ENCODE results near the gene NAA15.

The NAA15 gene

DNA sequence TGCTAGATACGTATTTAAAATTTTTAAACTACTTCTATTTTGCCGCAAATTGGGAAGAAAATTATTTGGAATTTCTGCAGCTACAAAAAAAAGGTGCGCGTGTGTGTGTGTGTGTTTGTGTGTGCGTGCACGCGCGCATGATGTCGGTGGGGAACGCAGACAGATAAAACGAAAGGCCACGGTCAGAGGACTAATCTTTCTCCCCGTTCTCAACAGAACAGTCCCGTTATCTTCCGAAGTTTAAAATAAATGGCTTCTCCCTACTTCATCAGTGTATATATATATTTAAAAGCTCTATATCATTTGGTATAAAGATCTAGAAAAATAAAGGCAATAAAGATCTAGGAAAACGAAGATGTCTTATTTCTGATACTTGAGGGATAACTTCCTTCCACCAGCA is 22.8 kb upstream of the NAA15 start:
- Histone ChIP-seq H3K9ac (ENCODE audit: low read length) (no peak overlapping the region), H3K9me3 (ENCODE audit: control insufficient read depth, low read depth, low read length) (no peaks in the 10 kb centered on the region), H3K27me3 (ENCODE audit: control insufficient read depth, insufficient read depth, low read length) (peaks cover 64% of the 10 kb centered on the region), H3K4me3 (ENCODE audit: low read length) (peak overlapping the region; percentile 70), H3K4me1 (ENCODE audit: control insufficient read depth, low read depth, low read length) (peaks cover 13% of the 10 kb centered on the region), H3K36me3 (ENCODE audit: control insufficient read depth, low read depth, low read length) (no peaks in the 10 kb centered on the region), H3K27ac (ENCODE audit: low read length) (no peak overlapping the region)

DNA sequence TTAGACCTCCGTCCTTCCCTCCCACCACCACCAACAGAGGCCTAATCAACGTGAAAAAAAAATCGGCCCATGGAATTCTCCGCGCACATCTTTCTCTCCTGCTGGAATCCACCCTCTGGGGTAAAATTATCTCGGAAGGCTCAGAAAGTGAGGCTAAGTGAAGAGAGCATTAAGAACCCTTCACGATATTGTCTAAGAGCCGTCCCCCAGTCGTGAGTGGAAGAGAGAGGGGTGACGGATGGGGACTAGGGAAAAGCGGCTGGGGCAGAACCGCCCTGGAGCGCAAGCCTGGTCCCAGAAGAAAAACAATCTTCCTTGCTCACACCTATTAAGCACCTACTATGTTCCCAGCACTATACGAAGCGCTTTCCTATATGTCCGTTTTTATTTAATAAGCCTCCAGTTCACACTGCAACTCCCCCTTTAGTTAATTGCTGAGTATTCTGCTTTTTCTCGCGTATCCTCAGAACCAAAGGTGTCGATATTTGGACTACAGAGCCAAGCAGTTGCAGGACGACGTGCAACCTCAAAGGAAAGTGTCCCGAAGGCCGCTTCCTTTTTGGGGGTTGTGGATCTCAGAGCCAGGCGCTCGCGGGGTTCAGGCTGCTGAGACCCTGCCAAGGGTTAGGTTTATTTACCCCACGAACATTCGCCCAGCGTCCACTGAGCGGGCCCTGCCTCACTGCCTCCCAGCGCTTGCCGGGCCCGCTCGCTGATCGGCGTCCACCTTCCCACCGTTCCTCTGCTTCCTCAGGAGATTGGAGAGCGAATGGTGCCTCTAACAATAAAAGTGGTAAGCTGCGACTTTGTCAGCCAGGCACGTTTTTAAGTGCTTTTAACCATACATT is 22.2 kb upstream of the NAA15 start:
- peak overlapping the region; percentile 70 for H3K4me3 ChIP-seq (ENCODE audit: low read length)
- H3K4me1 ChIP-seq (ENCODE audit: control insufficient read depth, low read depth, low read length) = peaks cover 13% of the 10 kb centered on the region
- H3K27me3 ChIP-seq (ENCODE audit: control insufficient read depth, insufficient read depth, low read length) = peaks cover 64% of the 10 kb centered on the region
- no peak overlapping the region for H3K27ac ChIP-seq (ENCODE audit: low read length)
- H3K9me3 ChIP-seq (ENCODE audit: control insufficient read depth, low read depth, low read length) = no peaks in the 10 kb centered on the region
- H3K36me3 ChIP-seq (ENCODE audit: control insufficient read depth, low read depth, low read length) = no peaks in the 10 kb centered on the region
- H3K9ac ChIP-seq (ENCODE audit: low read length) = no peak overlapping the region

DNA sequence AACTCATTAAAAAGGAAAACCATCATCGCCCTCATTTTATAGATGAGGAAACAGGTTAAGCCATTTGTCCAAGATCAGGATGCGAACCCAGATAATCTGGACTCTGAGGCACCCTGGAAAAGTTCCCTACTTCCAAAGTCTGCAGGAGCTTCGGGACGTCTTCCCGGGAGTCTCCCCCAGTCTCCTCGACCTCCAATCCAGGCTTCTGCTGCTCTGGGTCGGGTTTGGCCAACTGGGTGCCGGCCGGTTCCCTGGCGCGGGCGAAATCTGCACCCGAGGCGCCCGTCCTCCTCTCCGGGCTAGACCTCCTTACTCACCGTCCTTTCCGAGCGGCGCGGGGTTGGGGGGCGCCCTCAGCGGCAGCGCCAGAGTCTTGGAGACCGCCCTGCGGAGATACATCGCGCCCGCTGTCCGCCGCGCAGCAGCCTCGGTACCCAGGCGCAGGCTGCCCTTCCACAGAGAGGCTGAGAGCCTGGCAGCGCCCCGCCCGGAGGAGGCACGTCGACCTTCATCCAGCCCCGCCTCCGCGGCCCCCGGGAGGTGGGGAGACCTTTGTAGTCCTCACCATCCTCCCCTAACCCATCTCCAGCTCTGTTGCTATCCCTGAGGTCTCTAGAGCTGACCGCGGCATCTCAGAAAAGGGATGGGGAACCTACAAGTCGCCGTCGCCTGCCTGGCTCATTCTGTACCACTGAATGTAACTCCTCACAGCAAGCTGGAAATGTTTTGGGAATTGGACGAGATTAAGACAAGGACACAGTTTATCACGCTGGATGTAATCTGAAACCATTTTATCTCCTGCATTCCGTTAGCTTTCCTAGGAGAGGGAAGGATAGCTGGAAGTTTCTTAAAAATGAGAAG is 21.3 kb upstream of the NAA15 start, which contains the start of gene MGARP:
TSS of gene MGARP (minus strand) at position 466 of the 861 bp plus-strand sequence. CDS start at position 399, 67 bp downstream.
- Histone ChIP-seq H3K9ac (ENCODE audit: low read length) (no peak within 1 kb of the TSS), H3K4me3 (ENCODE audit: low read length) (peak within 1 kb of the TSS; percentile 70), H3K27ac (ENCODE audit: low read length) (no peak within 1 kb of the TSS)

DNA sequence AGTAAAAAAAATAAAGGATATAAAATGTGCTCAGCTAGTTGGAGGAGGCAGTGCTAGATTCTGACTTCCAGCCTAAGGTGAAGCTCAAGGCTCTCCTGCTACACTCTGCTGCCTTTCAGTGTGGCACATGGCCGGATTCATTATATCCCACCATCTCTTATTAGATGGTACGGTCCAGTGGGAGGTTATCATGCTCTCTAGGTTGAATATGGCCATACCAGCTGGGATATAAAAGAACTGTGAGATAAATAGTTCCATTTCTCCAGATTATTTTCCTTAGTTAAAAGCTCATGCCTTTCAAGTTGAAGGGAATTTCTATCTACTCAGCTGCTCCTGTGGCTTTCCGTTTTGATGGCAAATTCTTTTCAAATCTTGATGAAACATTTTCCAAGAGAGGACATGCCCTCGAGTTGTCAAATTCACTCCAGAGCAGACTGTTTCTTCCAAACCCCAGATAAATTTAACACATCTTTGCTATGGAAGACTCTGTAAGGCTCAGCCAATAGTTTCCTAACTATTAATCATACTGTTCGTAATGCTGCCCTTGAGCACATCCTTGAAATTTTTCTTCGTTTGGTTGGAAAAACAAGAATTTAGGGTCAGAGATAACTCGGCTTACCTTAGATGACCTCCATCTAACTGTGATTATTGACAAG is 19.1 kb upstream of the NAA15 start:
- H3K4me1 ChIP-seq (ENCODE audit: control insufficient read depth, low read depth, low read length) = peaks cover 13% of the 10 kb centered on the region
- no peak overlapping the region for H3K9ac ChIP-seq (ENCODE audit: low read length)
- no peaks in the 10 kb centered on the region for H3K9me3 ChIP-seq (ENCODE audit: control insufficient read depth, low read depth, low read length)
- no peak overlapping the region for H3K27ac ChIP-seq (ENCODE audit: low read length)
- H3K36me3 ChIP-seq (ENCODE audit: control insufficient read depth, low read depth, low read length) = no peaks in the 10 kb centered on the region
- peaks cover 52% of the 10 kb centered on the region for H3K27me3 ChIP-seq (ENCODE audit: control insufficient read depth, insufficient read depth, low read length)
- no peak overlapping the region for H3K4me3 ChIP-seq (ENCODE audit: low read length)

More for the DNA sequence above, 21.3 kb upstream of the NAA15 start, which contains the start of gene MGARP:
- peaks cover 13% of the 10 kb centered on the region for H3K4me1 ChIP-seq (ENCODE audit: control insufficient read depth, low read depth, low read length)
- H3K9me3 ChIP-seq (ENCODE audit: control insufficient read depth, low read depth, low read length) = no peaks in the 10 kb centered on the region
- H3K36me3 ChIP-seq (ENCODE audit: control insufficient read depth, low read depth, low read length) = no peaks in the 10 kb centered on the region
- H3K27me3 ChIP-seq (ENCODE audit: control insufficient read depth, insufficient read depth, low read length) = peaks cover 64% of the 10 kb centered on the region

DNA sequence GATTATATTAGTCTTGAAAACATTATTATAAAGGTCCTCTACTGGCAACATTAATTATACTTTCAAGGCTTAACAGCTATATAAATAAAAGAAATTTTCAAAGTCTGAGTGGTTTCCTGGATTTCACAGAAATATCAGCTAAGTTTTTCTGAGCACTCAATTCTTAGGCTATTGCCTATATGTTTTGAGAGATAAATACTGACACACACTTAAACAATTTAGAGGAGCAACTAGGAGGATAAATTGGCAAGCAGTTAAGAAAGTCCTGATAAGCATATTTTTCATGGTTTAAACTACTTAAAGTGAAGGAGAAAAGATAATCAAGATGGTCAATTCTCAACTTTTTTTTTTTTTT is 18.6 kb upstream of the NAA15 start:
- H3K27ac ChIP-seq (ENCODE audit: low read length) = no peak overlapping the region

DNA sequence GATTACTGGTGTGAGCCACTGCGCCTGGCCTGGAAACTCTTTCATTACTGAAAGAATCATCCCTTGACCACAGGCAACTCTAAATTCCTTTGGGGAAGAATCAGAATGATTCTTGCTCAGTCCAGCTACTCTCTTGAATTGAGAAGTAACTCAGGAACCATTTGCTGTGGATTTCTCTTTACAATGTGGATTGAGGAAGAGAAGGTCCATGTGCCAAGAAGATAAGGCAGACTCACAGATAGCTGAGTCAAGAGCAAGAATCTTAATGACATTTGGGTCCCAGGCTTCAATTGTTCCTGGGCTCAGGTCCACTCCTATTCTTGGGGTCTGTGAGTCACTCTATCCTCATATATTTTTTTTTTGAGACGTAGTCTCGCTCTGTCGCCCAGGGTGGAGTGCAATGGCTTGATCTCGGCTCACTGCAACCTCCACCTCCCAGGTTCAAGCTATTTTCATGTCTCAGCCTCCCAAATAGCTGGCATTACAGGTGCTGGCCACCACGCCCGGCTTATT is 15.1 kb upstream of the NAA15 start:
- no peak overlapping the region for H3K4me3 ChIP-seq (ENCODE audit: low read length)
- H3K4me1 ChIP-seq (ENCODE audit: control insufficient read depth, low read depth, low read length) = no peaks in the 10 kb centered on the region
- no peaks in the 10 kb centered on the region for H3K9me3 ChIP-seq (ENCODE audit: control insufficient read depth, low read depth, low read length)
- H3K27ac ChIP-seq (ENCODE audit: low read length) = no peak overlapping the region
- H3K27me3 ChIP-seq (ENCODE audit: control insufficient read depth, insufficient read depth, low read length) = peaks cover 12% of the 10 kb centered on the region
- peaks cover 9% of the 10 kb centered on the region for H3K36me3 ChIP-seq (ENCODE audit: control insufficient read depth, low read depth, low read length)
- H3K9ac ChIP-seq (ENCODE audit: low read length) = no peak overlapping the region

More for the DNA sequence above, 18.6 kb upstream of the NAA15 start:
- H3K27me3 ChIP-seq (ENCODE audit: control insufficient read depth, insufficient read depth, low read length) = peaks cover 47% of the 10 kb centered on the region
- no peaks in the 10 kb centered on the region for H3K9me3 ChIP-seq (ENCODE audit: control insufficient read depth, low read depth, low read length)
- no peak overlapping the region for H3K4me3 ChIP-seq (ENCODE audit: low read length)
- no peak overlapping the region for H3K9ac ChIP-seq (ENCODE audit: low read length)
- H3K36me3 ChIP-seq (ENCODE audit: control insufficient read depth, low read depth, low read length) = no peaks in the 10 kb centered on the region
- peaks cover 13% of the 10 kb centered on the region for H3K4me1 ChIP-seq (ENCODE audit: control insufficient read depth, low read depth, low read length)

DNA sequence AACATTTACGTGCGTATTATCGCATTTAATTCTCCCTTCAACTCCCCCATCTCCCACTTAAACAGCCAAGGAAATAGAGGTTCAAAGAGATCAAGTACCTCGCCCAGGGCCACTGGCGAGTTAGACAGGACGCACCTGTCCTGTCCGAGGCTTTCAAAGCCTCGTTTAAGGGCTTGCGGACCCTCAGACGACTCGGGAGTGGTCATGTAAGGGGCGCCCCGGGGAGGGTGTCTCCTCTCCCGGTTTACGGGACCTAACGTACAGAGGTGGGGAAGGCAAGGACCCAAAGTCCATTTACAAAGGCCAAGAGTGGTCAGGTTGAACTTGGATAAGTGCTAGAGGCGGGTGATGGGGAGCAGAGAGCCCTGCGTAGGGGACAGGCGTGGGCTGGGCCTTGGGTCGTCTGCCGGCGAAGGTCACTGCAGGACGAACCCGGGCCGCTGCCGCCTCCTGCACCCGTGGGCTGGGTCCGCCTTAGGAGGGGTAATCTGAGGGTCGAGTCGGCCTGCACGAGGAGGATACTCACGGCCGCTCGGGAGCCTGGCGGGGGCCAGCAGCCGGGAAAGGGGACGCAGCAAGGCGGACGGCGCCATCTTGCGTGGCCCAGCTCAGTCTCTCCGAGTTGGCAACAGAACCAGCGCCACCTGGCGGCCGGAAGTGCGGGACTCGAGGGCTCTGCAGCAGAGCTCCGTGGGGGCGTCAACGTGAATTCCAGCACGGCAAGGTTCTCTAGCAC is 5.9 kb upstream of the NAA15 start:
- Histone ChIP-seq H3K27ac (ENCODE audit: low read length) (peak overlapping the region; percentile 63), H3K27me3 (ENCODE audit: control insufficient read depth, insufficient read depth, low read length) (no peaks in the 10 kb centered on the region), H3K9ac (ENCODE audit: low read length) (peak overlapping the region; percentile 84), H3K9me3 (ENCODE audit: control insufficient read depth, low read depth, low read length) (no peaks in the 10 kb centered on the region), H3K4me1 (ENCODE audit: control insufficient read depth, low read depth, low read length) (peaks cover 12% of the 10 kb centered on the region), H3K4me3 (ENCODE audit: low read length) (peak overlapping the region; percentile 93), H3K36me3 (ENCODE audit: control insufficient read depth, low read depth, low read length) (peaks cover 11% of the 10 kb centered on the region)

DNA sequence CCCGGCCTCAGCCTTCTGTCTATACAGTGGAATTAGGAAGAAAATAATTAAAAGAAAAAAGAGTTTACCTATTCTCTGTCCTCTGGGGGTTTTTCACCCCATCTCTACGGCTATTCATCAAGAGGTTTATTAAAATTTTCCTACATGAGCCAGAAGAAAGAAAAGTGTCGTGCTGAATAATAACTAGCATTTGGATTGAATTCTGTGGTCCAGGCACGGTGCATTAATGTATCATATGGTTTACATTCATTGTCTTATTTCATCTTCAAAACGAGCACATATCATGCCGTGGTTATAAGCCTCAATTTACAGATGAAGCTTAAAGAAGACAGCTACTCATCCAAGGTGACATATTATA is 5.4 kb upstream of the NAA15 start:
- Histone ChIP-seq H3K4me1 (ENCODE audit: control insufficient read depth, low read depth, low read length) (peaks cover 13% of the 10 kb centered on the region), H3K36me3 (ENCODE audit: control insufficient read depth, low read depth, low read length) (peaks cover 10% of the 10 kb centered on the region), H3K9ac (ENCODE audit: low read length) (no peak overlapping the region), H3K9me3 (ENCODE audit: control insufficient read depth, low read depth, low read length) (no peaks in the 10 kb centered on the region), H3K27me3 (ENCODE audit: control insufficient read depth, insufficient read depth, low read length) (no peaks in the 10 kb centered on the region), H3K4me3 (ENCODE audit: low read length) (peak overlapping the region; percentile 93), H3K27ac (ENCODE audit: low read length) (no peak overlapping the region)

DNA sequence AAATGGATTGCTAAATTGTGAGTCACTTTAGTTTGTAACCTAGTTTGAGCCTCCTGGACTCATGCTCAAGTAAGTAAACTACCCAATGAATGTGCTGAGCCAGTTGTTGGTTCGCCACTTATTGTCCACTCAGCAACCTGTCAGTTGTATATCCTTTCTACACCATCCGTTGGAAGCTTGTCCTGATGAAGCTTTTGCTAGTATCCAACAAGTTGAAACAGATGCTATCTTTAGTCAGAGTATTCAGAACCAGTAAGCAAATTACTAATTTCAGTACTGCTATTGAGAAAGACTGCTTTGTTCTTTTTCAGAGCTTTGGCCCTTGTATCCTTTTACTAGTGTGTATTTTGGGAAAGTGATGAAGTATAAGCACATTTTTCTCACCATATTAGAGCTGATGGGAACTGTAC is 4.3 kb upstream of the NAA15 start:
- H3K27me3 ChIP-seq (ENCODE audit: control insufficient read depth, insufficient read depth, low read length) = no peaks in the 10 kb centered on the region
- no peak overlapping the region for H3K27ac ChIP-seq (ENCODE audit: low read length)

DNA sequence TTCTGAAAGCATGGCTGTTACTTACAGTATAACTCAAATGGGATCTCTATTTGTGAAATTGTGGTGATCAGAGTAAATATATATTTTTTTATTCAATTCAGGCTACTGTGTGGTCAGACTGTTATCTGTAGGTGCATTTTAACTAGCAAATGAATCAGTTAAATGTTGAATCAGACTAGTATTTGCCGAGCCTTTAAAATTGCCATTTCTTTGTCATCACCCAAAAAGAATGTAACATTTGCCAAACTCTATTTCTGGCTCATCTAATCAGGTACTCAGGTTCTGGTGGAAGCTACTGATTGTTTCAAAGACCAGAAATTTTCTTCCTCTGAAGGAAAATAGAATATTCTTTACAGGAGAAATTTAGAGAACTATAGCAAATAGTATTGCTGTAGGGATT is 1.8 kb upstream of the NAA15 start:
- no peaks in the 10 kb centered on the region for H3K27me3 ChIP-seq (ENCODE audit: control insufficient read depth, insufficient read depth, low read length)
- H3K4me1 ChIP-seq (ENCODE audit: control insufficient read depth, low read depth, low read length) = peaks cover 13% of the 10 kb centered on the region
- H3K9me3 ChIP-seq (ENCODE audit: control insufficient read depth, low read depth, low read length) = no peaks in the 10 kb centered on the region
- H3K36me3 ChIP-seq (ENCODE audit: control insufficient read depth, low read depth, low read length) = peaks cover under 1% of the 10 kb centered on the region
- H3K27ac ChIP-seq (ENCODE audit: low read length) = no peak overlapping the region
- H3K4me3 ChIP-seq (ENCODE audit: low read length) = peak overlapping the region; percentile 73
- H3K9ac ChIP-seq (ENCODE audit: low read length) = no peak overlapping the region

More for the DNA sequence above, 4.3 kb upstream of the NAA15 start:
- H3K36me3 ChIP-seq (ENCODE audit: control insufficient read depth, low read depth, low read length) = peaks cover 9% of the 10 kb centered on the region
- H3K4me1 ChIP-seq (ENCODE audit: control insufficient read depth, low read depth, low read length) = peaks cover 13% of the 10 kb centered on the region
- H3K4me3 ChIP-seq (ENCODE audit: low read length) = no peak overlapping the region
- no peaks in the 10 kb centered on the region for H3K9me3 ChIP-seq (ENCODE audit: control insufficient read depth, low read depth, low read length)
- H3K9ac ChIP-seq (ENCODE audit: low read length) = no peak overlapping the region

Data from iPS-18a (cell line).